HG02642 (cell line): Measurements from ENCODE around the gene GPR3.
"Not testable (repeated sequence)": the region's sequence is repeated elsewhere in the genome, so short reads cannot be mapped to it uniquely, and the experiment has no call there.

Experiments
- ATAC-seq: cut with Tn5 transposase; IDR thresholded peaks from one replicate; pipeline ENCODE4 v1.9.1; 2021; ENCODE audit warnings: mild to moderate bottlenecking; ENCODE audit not compliant: unreplicated experiment, poor library complexity

The GPR3 gene

GRCh38 chr1:27397110-27397509 lies 4.7 kb downstream of the GPR3 start:
- ATAC-seq: no peak

- ATAC-seq: no peak
These were observed 5.3 kb downstream of the GPR3 start for GRCh38 chr1:27397749-27398148.

GRCh38 chr1:27398405-27399149 lies 6.2 kb downstream of the GPR3 start:
- no peak for ATAC-seq

- no peak for ATAC-seq
These were observed 7.0 kb downstream of the GPR3 start for GRCh38 chr1:27399251-27400025.

GRCh38 chr1:27400082-27400962 lies 7.9 kb downstream of the GPR3 start:
- ATAC-seq: no peak

- ATAC-seq: no peak
These were observed 8.5 kb downstream of the GPR3 start for GRCh38 chr1:27400963-27401341.

GRCh38 chr1:27402349-27402754 lies 9.9 kb downstream of the GPR3 start:
- no peak for ATAC-seq

GRCh38 chr1:27403065-27403726 lies 10.8 kb downstream of the GPR3 start:
- ATAC-seq: no peak

- no peak for ATAC-seq
These were observed 11.5 kb downstream of the GPR3 start for GRCh38 chr1:27403931-27404330.

- no peak for ATAC-seq
These were observed 12.7 kb downstream of the GPR3 start for GRCh38 chr1:27405074-27405473.

GRCh38 chr1:27405598-27406361 lies 13.4 kb downstream of the GPR3 start:
- ATAC-seq: not testable (repeated sequence)

GRCh38 chr1:27406362-27406680 lies 13.9 kb downstream of the GPR3 start:
- ATAC-seq: no peak

GRCh38 chr1:27406791-27407190 lies 14.4 kb downstream of the GPR3 start:
- not testable (repeated sequence) for ATAC-seq

- ATAC-seq: no peak
These were observed 15.7 kb downstream of the GPR3 start for GRCh38 chr1:27408151-27408550.

- ATAC-seq: no peak
These were observed 17.2 kb downstream of the GPR3 start for GRCh38 chr1:27409669-27410068.

GRCh38 chr1:27410709-27411108 lies 18.3 kb downstream of the GPR3 start:
- no peak for ATAC-seq

- no peak for ATAC-seq
These were observed 20.1 kb downstream of the GPR3 start for GRCh38 chr1:27412502-27412901.

- ATAC-seq: no peak
These were observed 20.6 kb downstream of the GPR3 start for GRCh38 chr1:27413004-27413403.

- ATAC-seq: no peak
These were observed 21.7 kb downstream of the GPR3 start for GRCh38 chr1:27414091-27414490.
